ENCODE results near the gene ZNF556. TPM values are rescaled to one million over a fixed set of nuclear protein-coding genes. Genes with fewer than 3 reads are reported as not detected.
A peak's percentile ranks its signal among the peaks of the same experiment; 100 is the strongest.

The ZNF556 gene
- polyA plus RNA-seq, 3 donors, result not detected

- Histone ChIP-seq H3K4me3 (replicated peaks in 1 of 3; ENCODE audit: low read depth in 2 of 3, low read length in 3 of 3) (no peak overlapping the region), H3K27me3 (ENCODE audit: control insufficient read depth in 2 of 2, insufficient read depth in 2 of 2, low read length in 2 of 2) (no peaks in the 10 kb centered on the region), H3K27ac (ENCODE audit: low read depth in 1 of 2, low read length in 2 of 2) (no peak overlapping the region), H3K79me2 (ENCODE audit: insufficient read depth, low read length) (no peaks in the 10 kb centered on the region), H3K9me3 (replicated peaks in 1 of 2; ENCODE audit: control insufficient read depth in 1 of 2, insufficient read depth in 1 of 2, low read length in 2 of 2) (peaks cover 13 to 43% of the 10 kb centered on the region in 2 donors), H2AFZ (ENCODE audit: insufficient read depth, low read depth, low read length, poor library complexity, severe bottlenecking) (no peak overlapping the region), H3K4me1 (ENCODE audit: control insufficient read depth in 1 of 2, insufficient read depth in 2 of 2, low read length in 2 of 2) (no peaks in the 10 kb centered on the region), H3K36me3 (replicated peaks in 1 of 2; ENCODE audit: control insufficient read depth in 1 of 2, insufficient read depth in 2 of 2, low read length in 2 of 2) (peaks cover 4 to 12% of the 10 kb centered on the region in 2 donors), H3K4me2 (replicated peaks; ENCODE audit: extremely low read depth, low read length, poor library complexity, severe bottlenecking) (no peak overlapping the region), H3K9ac (ENCODE audit: insufficient read depth, low read length, poor library complexity, severe bottlenecking) (no peak overlapping the region), H4K20me1 (ENCODE audit: insufficient read depth, low read length) (no peaks in the 10 kb centered on the region)
- WGBS (ENCODE audit: insufficient coverage), result 100% methylated on average over 1 of the region's 5 CpGs
- Mint-ChIP-seq H3K4me3 (no peak overlapping the region), H3K4me1 (no peaks in the 10 kb centered on the region), H3K27ac (no peak overlapping the region), H3K27me3 (ENCODE audit: low read depth in 3 of 3) (no peaks in the 10 kb centered on the region), H3K36me3 (peaks cover 10 to 23% of the 10 kb centered on the region in 2 donors), H3K9me3 (peaks cover 20 to 59% (median 39%) of the 10 kb centered on the region in 7 donors)
- intact Hi-C loops (cut with micrococcal nuclease), result no loop called here
- no peak for DNase-seq
- no peak for TF ChIP-seq CTCF (IDR thresholded peaks at IDR 0.05)
These were observed 55.9 kb downstream of the ZNF556 start for GRCh38 chr19:2922987-2923386.

- Mint-ChIP-seq H3K27me3 (ENCODE audit: low read depth in 3 of 3) (no peaks in the 10 kb centered on the region), H3K27ac (peak overlapping the region in 1 of 7 donors; percentile 54), H3K9me3 (peaks cover 17 to 53% (median 34%) of the 10 kb centered on the region in 7 donors), H3K4me3 (no peak overlapping the region), H3K4me1 (no peaks in the 10 kb centered on the region), H3K36me3 (peaks cover 6 to 19% of the 10 kb centered on the region in 2 donors)
- no peaks in the 10 kb centered on the region for H3K27me3 ChIP-seq (ENCODE audit: control insufficient read depth in 2 of 2, insufficient read depth in 2 of 2, low read length in 2 of 2)
- peaks cover 0 to 7% of the 10 kb centered on the region in 2 donors for H3K36me3 ChIP-seq (replicated peaks in 1 of 2; ENCODE audit: control insufficient read depth in 1 of 2, insufficient read depth in 2 of 2, low read length in 2 of 2)
- H3K4me3 ChIP-seq (replicated peaks in 1 of 3; ENCODE audit: low read depth in 2 of 3, low read length in 3 of 3), result no peak overlapping the region
- no peak overlapping the region for H3K4me2 ChIP-seq (replicated peaks; ENCODE audit: extremely low read depth, low read length, poor library complexity, severe bottlenecking)
- TF ChIP-seq CTCF (IDR thresholded peaks at IDR 0.05), result no peak
- no peak overlapping the region for H3K27ac ChIP-seq (ENCODE audit: low read depth in 1 of 2, low read length in 2 of 2)
- no peak overlapping the region for H2AFZ ChIP-seq (ENCODE audit: insufficient read depth, low read depth, low read length, poor library complexity, severe bottlenecking)
- H3K9me3 ChIP-seq (replicated peaks in 1 of 2; ENCODE audit: control insufficient read depth in 1 of 2, insufficient read depth in 1 of 2, low read length in 2 of 2), result peaks cover 7 to 39% of the 10 kb centered on the region in 2 donors
- H3K79me2 ChIP-seq (ENCODE audit: insufficient read depth, low read length), result no peaks in the 10 kb centered on the region
- no peaks in the 10 kb centered on the region for H4K20me1 ChIP-seq (ENCODE audit: insufficient read depth, low read length)
- intact Hi-C loops (cut with micrococcal nuclease), result no loop called here
- no peak for DNase-seq
- H3K9ac ChIP-seq (ENCODE audit: insufficient read depth, low read length, poor library complexity, severe bottlenecking), result no peak overlapping the region
- WGBS (ENCODE audit: insufficient coverage), result 96% methylated on average over 4 of the region's 4 CpGs
- no peaks in the 10 kb centered on the region for H3K4me1 ChIP-seq (ENCODE audit: control insufficient read depth in 1 of 2, insufficient read depth in 2 of 2, low read length in 2 of 2)
These were observed 56.4 kb downstream of the ZNF556 start for GRCh38 chr19:2923510-2923909.

Data from CD14-positive monocyte (primary cell).